Stimulated activated CD4-positive, alpha-beta T cell treated with anti-CD3 and anti-CD28 coated beads, Interleukin-15, amount 100 ng/mL, for 1 hour (primary cell): Measurements from ENCODE around the gene PSME2.

ENCODE experiments used
- DNase-seq, 2 donors: peaks; one replicate each; pipeline ENCODE4 v3.0.0-alpha.2; 2020; ENCODE audit warnings: low read depth in 1 of 2, low spot score in 1 of 2

PSME2 gene

DNA sequence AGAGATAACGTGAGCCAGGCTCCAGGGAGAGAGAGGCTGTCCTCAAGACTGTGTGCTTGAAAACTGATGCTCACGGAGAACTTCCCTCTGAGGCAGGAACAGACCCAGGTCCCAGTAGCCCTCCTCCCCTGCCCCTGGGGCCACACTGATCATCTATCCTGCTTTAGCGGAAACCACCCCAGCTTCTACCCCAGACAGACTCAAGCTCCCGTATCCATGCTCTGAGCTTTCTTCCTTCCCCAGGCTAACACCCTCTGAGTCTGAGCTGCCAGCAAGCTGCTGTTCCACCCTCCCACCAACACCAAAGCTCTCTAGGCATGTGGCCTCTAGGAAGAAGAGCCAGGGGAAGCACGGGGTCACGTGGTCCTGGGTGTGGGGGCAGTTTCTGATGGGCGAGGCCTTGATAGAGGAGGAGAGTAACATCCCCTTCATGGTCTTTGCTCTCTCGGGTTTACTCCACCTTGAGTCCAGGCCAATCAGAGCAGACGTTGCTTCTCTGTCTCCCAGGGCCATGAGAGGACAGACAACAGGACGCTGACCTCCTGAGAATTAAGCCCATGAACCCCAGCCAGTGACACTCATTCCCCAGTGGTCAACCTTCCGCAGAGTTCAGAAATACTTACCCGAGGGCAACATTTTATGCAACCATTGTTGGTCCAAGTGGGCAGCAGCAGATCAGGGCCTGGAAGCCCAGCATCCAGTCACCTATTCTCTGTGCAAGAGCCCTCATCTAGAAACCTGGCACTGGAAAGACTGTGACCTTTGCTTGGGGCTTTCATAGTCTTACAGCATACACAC lies 50.9 kb downstream of the PSME2 start:
- DNase-seq, result peak in 1 of 2 donors; percentile 48

DNA sequence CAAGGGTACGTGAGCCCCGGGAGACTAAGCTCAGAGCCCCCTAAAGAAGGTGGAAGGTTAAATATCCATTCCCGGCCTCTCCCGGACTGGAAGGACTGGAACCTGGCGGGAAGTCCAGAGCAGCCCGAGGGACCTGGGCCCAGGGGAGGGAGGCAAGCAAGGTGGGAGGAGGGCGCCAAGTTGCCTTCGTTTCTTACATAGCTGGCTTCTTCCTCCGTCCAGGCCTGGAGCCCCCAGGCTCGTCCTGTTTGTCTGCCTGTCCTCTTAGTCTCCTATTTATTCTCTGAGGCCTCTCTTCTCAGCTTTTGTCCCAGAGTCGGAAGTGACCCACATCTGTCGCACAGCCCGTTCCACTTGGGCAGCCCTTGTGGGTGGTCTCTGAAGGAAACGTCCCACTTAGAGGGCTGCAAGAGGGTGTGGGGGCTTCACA lies 51.6 kb downstream of the PSME2 start:
- DNase-seq, result no peak

- DNase-seq, result peak; percentile 45 to 77
Observed at GRCh38 chr14:24093901-24094840, 52.2 kb downstream of the PSME2 start, which contains the start of gene PCK2. TSS of gene PCK2 (plus strand) at chr14:24094311. CDS start at chr14:24094406, 95 bp downstream.
